HUES48 (cell line): ENCODE data around the gene RPS6KA2.

ENCODE experiments used
- H3K27ac ChIP-seq: one replicate; pipeline ENCODE4 v1.7.0; 2013; ENCODE audit warnings: low read depth, low read length, inconsistent platforms
- H3K27me3 ChIP-seq: 2 replicates; pipeline ENCODE4 v1.6.1; 2013; ENCODE audit warnings: mild to moderate bottlenecking, low read length; ENCODE audit not compliant: control insufficient read depth, insufficient read depth
- H3K36me3 ChIP-seq: 2 replicates; pipeline ENCODE4 v1.6.1; 2013; ENCODE audit warnings: low read length; ENCODE audit not compliant: control insufficient read depth, insufficient read depth
- H3K4me1 ChIP-seq: 2 replicates; pipeline ENCODE4 v1.6.1; 2013; ENCODE audit warnings: mild to moderate bottlenecking, low read length; ENCODE audit not compliant: control insufficient read depth, insufficient read depth
- H3K4me3 ChIP-seq: 2 replicates; pipeline ENCODE4 v1.5.1; 2013; ENCODE audit warnings: mild to moderate bottlenecking, low read depth, low read length
- H3K9ac ChIP-seq: 2 replicates; pipeline ENCODE4 v1.6.1; 2013; ENCODE audit warnings: mild to moderate bottlenecking, low read depth, low read length, moderate library complexity
- H3K9me3 ChIP-seq: 2 replicates; pipeline ENCODE4 v1.6.1; 2013; ENCODE audit warnings: low read length; ENCODE audit not compliant: control insufficient read depth, insufficient read depth

The RPS6KA2 gene

DNA sequence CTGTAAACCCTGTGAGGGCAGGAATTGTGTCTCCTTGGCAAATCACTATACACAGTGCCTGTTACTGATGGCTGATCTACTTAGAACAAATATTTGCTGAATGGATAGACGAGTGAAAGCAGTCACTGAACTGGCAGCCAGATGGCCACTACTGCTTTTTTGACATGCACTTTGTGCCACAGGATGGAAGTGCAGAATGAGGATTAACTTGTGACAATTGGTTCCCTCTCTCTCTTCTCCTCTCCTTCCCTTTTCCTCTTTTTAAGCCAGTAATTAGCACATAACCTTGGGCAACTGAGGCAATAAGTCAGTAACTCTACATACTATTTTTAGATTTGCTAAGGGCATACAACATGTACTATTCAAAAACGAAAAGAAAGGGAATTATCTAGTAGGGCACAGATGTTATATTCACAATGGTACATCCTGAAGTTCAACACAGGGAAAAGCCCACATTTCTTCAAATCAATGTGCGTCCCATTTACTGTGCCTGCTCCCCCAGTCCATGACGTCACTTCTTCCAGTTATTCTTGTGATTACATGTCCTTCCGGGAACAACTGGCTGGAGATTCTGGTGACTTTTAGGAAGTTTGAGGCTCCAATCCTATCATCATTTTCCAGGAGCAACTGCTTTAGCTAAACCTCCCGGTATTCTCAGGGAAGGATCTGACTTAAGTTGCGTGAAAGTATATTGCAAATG lies 17.0 kb upstream of the RPS6KA2 start:
- H3K36me3 ChIP-seq: no peaks in the 10 kb centered on the region
- H3K9me3 ChIP-seq: no peaks in the 10 kb centered on the region
- no peaks in the 10 kb centered on the region; the same call in 1 of the 2 replicates for H3K27me3 ChIP-seq
- H3K27ac ChIP-seq: no peak overlapping the region
- no peak overlapping the region for H3K9ac ChIP-seq
- H3K4me3 ChIP-seq: no peak overlapping the region
- peaks cover 5% of the 10 kb centered on the region; the same call in 1 of the 2 replicates for H3K4me1 ChIP-seq

DNA sequence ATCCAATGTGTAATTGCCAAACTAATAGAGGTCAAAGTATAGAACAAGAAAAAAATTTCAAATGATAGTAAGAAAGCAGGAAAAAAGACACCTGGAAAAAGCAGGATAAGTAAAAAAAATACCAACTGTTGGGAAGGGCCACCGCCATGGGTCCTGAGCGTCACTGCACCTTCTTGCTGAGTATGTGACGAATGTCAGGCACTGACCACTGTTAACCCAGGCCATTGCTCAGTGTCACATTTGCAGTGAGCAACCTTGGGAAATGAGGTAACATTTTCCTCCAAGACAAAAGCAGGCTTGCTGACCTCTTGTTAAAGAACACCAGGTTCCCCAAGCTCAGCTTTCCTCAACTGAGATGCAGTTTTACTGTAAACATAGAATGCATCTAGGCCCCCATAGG lies 15.6 kb upstream of the RPS6KA2 start:
- H3K4me1 ChIP-seq: peaks cover 5% of the 10 kb centered on the region; the same call in 1 of the 2 replicates
- no peaks in the 10 kb centered on the region; the same call in 1 of the 2 replicates for H3K27me3 ChIP-seq
- H3K4me3 ChIP-seq: no peak overlapping the region

DNA sequence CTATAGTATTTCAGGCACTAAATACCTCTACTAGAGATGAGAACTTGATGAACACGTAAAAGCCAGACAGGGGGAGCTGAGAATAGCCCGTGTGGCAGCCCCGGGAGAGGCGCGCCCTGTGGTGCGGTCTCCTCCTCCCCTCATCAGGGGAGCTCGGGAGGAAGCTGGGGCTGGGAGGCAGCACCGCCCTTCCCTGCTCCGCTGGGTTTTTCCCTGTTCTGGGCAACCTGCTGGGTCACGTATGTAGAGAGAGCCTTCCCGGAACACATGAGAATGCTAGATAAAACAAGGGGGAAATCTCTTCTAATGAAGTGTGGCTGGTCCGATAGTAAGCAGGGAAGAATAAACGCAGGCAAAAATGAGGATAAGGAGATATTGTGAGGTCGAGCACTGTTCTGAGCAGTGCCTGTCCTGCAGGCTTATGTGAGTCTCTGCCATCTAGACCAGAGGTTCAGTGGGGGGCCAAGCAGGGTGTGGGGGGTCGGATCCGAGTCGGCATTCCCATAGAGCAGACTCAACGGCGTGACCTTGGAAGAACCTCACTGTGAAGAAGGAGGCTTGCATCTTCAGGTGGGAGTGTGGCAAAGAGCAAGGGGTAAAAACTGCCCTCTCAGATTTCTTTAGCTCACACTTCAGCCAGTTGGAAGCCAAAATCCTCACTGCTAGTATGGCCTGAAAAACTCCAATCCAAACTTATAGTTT lies 13.4 kb upstream of the RPS6KA2 start:
- H3K27me3 ChIP-seq: no peaks in the 10 kb centered on the region; the same call in 1 of the 2 replicates
- no peak overlapping the region for H3K4me3 ChIP-seq
- H3K27ac ChIP-seq: no peak overlapping the region
- H3K36me3 ChIP-seq: no peaks in the 10 kb centered on the region
- no peak overlapping the region for H3K9ac ChIP-seq
- H3K9me3 ChIP-seq: no peaks in the 10 kb centered on the region
- peaks cover 5% of the 10 kb centered on the region; the same call in 1 of the 2 replicates for H3K4me1 ChIP-seq

More for the DNA sequence above, 15.6 kb upstream of the RPS6KA2 start:
- Histone ChIP-seq H3K9me3 (no peaks in the 10 kb centered on the region), H3K9ac (no peak overlapping the region), H3K27ac (no peak overlapping the region), H3K36me3 (no peaks in the 10 kb centered on the region)

DNA sequence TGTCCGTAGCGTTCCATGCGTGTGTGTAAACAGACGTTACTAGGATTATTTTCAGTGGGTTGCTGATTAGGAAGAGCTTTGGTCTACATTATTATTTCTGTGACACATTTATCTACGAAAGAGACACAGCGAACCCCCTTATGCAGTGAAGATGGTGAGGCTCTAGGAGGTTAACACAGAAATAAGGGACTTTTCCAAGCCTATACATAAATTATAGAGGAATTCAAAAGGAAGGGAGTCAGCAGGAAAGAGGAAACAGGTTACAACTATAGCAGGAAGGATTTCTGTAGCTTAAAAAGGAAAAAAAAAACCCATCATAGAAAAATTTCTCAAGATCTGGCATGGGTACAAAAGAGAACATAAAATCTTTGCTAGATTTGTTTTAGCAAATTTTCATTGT lies 12.9 kb upstream of the RPS6KA2 start:
- Histone ChIP-seq H3K36me3 (no peaks in the 10 kb centered on the region), H3K4me3 (no peak overlapping the region), H3K4me1 (peaks cover 5% of the 10 kb centered on the region; the same call in 1 of the 2 replicates), H3K9ac (no peak overlapping the region), H3K27ac (no peak overlapping the region), H3K9me3 (no peaks in the 10 kb centered on the region), H3K27me3 (no peaks in the 10 kb centered on the region; the same call in 1 of the 2 replicates)

DNA sequence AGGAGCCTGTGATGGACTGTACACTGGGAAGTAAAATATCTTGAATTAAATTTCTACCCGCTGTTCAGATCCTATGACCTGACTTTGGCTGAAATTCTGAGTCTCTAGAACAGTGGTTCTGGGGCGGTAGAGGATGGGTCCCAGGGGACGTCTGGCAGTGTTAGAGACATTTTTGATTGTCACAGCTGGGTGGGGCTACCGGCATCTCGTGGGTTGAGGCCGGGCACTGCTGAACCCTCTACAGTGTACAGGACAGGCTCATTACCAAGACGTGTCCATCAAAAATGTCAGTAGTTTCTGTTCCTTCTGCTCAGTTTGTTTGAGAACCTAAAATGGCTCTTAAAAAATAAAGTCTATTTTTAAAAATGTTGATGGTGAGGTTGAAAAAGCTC lies 11.5 kb upstream of the RPS6KA2 start:
- Histone ChIP-seq H3K4me1 (peaks cover 5% of the 10 kb centered on the region; the same call in 1 of the 2 replicates), H3K4me3 (no peak overlapping the region), H3K27ac (no peak overlapping the region)

DNA sequence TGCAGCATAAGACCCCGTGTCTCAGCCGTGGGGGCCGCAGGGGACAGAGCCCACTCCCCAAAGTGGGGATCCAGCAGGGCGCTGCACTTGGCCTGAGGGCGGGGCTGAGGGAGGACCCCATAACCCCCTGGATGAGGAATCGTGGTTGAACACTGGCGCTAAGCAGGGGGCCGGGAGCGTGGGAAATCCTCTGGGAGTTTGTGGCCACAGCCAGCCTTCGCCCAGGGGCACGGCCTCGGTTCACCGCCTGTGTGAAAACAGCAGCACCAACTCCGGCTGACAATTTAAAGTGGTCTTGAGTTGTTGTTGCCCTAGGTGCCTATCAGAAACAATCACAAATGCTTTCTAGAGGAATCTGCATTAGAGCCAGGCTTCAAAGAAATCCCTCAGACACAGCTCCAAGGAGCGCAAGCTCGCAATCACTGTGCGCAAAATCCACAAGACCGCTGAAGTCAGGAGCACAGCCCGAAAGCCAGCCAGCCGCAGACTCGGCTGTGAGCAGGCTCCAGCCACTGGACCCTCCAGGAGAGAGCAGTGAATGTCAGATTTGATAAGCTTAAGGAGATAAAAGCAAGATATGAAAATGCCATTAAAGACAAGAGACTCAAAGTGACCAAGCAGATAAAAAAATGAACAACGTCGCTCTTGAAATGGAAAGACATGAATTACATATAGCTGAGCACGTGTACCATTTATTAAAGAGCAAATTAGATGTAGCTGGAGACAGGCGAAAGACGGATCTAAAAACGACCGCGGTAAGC lies 10.9 kb upstream of the RPS6KA2 start:
- H3K36me3 ChIP-seq: no peaks in the 10 kb centered on the region
- peaks cover 5% of the 10 kb centered on the region; the same call in 1 of the 2 replicates for H3K4me1 ChIP-seq
- H3K27me3 ChIP-seq: no peaks in the 10 kb centered on the region; the same call in 1 of the 2 replicates
- H3K9me3 ChIP-seq: no peaks in the 10 kb centered on the region
- H3K4me3 ChIP-seq: no peak overlapping the region
- no peak overlapping the region for H3K27ac ChIP-seq
- H3K9ac ChIP-seq: no peak overlapping the region

More for the DNA sequence above, 11.5 kb upstream of the RPS6KA2 start:
- no peaks in the 10 kb centered on the region; the same call in 1 of the 2 replicates for H3K27me3 ChIP-seq
- H3K36me3 ChIP-seq: no peaks in the 10 kb centered on the region
- no peaks in the 10 kb centered on the region for H3K9me3 ChIP-seq
- no peak overlapping the region for H3K9ac ChIP-seq

DNA sequence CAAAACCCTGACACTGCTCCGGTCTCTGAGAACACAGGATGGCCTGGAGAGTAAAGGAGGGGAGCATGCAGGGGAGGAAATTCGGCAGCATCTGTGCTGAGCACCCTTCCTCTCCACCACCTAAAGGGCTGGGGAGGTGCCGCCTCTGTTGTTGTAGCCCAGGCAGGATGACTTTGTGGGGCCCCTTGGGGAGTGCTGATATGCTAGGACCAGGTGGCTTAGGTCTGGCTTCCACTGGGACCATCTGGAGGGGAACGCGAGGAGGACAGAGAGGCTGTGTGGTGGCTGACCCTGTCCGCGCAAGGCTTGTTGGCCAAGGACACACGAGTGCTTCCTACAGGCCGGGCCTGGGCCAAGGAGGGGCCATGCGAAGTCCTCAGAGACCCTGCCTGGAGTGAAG lies 9.9 kb upstream of the RPS6KA2 start:
- H3K4me3 ChIP-seq: no peak overlapping the region
- H3K9me3 ChIP-seq: no peaks in the 10 kb centered on the region

DNA sequence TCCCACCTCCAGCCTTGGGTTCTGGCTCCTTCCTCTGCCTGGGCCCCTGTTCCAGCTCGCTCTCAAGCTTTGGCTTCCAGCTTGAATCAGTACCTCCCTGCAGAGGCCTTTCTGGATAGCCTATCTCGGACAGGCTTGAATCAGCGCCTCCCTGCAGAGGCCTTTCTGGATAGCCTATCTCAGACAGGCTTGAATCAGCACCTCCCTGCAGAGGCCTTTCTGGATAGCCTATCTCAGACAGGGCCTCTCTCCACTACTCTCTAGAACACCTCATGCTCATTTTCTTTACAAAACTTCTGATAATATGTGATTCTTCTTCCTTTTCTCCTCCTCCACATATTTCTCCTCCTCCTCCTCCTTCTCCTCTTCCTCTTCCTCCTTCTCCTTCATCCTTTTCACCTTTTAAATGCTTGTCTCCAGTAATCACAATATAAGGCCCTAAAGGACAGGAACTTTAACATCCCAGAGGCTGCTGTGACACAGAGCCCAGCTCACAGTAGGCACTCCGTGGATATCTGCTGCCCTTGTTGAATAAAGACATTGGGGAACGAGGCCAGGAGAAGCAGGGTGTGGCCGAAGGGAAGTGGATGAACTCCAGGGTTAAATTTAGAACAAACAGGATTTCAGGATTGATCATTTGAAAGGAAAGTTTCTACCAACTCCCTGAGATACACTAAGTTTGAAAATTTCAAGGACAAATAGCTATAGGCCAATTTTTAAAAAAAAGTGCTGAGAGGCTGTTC lies 9.3 kb upstream of the RPS6KA2 start:
- Histone ChIP-seq H3K9me3 (no peaks in the 10 kb centered on the region), H3K27me3 (no peaks in the 10 kb centered on the region; the same call in 1 of the 2 replicates), H3K27ac (no peak overlapping the region), H3K4me3 (no peak overlapping the region), H3K4me1 (peaks cover 6% of the 10 kb centered on the region; the same call in 1 of the 2 replicates), H3K9ac (no peak overlapping the region), H3K36me3 (no peaks in the 10 kb centered on the region)

More for the DNA sequence above, 9.9 kb upstream of the RPS6KA2 start:
- H3K4me1 ChIP-seq: peaks cover 5% of the 10 kb centered on the region; the same call in 1 of the 2 replicates
- no peak overlapping the region for H3K27ac ChIP-seq
- no peaks in the 10 kb centered on the region; the same call in 1 of the 2 replicates for H3K27me3 ChIP-seq
- no peaks in the 10 kb centered on the region for H3K36me3 ChIP-seq
- no peak overlapping the region for H3K9ac ChIP-seq

DNA sequence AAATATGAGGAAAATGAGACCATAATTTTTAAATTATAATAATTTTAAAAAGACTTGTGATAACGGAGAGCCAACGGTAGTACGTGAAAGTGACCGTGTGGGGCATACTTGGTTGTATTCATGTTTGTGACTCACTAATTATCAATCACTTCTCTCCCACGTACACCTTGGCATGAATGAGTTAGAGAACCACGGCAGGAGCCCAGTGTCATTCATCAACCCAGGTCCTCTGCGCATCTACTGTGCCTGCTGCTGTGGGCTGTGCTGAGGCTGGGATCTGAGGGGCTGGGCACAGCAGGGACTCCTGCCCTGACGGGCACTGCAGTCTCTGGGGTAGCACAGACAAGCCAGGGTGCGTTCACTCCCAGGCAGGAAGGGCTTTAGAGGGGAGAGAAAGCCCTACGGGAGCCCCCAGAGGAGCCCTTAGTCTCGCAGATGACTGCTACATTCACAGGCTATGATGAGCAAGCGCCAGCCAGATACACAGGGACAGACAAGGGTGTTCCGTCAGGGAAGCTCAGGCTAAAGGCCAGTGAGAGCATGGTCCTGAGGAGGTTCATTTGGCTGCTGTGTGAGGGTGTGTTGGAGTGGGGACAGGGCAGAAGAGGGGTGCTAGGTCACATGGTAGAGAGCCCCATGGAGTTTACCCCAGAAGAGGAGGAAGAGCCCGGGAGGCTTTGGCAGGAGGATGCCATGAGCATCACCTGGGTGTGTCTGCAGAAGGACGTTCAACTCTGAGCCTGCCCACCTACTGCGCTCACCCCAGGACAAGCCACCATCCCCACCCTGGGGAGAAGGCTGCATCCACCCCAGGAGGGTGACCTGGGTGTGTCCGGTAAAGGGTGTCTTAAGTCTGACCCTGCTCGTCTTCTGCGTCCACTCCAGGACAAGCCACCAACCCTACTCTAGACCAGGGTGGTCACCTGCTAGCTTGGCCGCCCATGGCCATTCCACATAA lies 8.2 kb upstream of the RPS6KA2 start:
- peaks cover 5% of the 10 kb centered on the region for H3K27me3 ChIP-seq
- H3K9me3 ChIP-seq: no peaks in the 10 kb centered on the region
- H3K4me1 ChIP-seq: 0 out of 2 replicates have a peak, but pooled peaks cover 5% of the 10 kb centered on the region
- no peaks in the 10 kb centered on the region for H3K36me3 ChIP-seq
- H3K9ac ChIP-seq: no peak overlapping the region
- no peak overlapping the region for H3K4me3 ChIP-seq
- H3K27ac ChIP-seq: no peak overlapping the region
